Activated CD8-positive, alpha-beta memory T cell treated with anti-CD3 and anti-CD28 coated beads for 36 hours (primary cell): ENCODE data around the gene ARHGAP33. TPM values are rescaled to one million over a fixed set of nuclear protein-coding genes. Genes with fewer than 3 reads are reported as not detected.
"Not testable (repeated sequence)": the region's sequence is repeated elsewhere in the genome, so short reads cannot be mapped to it uniquely, and the experiment has no call there.

Source experiments
- CTCF ChIA-PET: fragments of 350-600 bp; sonication (Branson Sonifier 250); formaldehyde crosslinking; loops from one replicate; lab custom pipeline; 2021; ENCODE audit warnings: antibody characterized with exemption; lab: Charles Lee
- POLR2A ChIA-PET: fragments of 350-600 bp; sonication (Branson Sonifier 250); formaldehyde crosslinking; loops from one replicate; lab custom pipeline; 2021; ENCODE audit warnings: antibody characterized with exemption; lab: Charles Lee
- total RNA-seq, 2 experiments: library from RNA; stranded (reverse); gene quantifications; one replicate each; pipeline ENCODE4 v1.2.3, GENCODE V29; 2021

Gene ARHGAP33
- total RNA-seq, 2 experiments from 2014 or later: 12.0 to 16.5 TPM

DNA sequence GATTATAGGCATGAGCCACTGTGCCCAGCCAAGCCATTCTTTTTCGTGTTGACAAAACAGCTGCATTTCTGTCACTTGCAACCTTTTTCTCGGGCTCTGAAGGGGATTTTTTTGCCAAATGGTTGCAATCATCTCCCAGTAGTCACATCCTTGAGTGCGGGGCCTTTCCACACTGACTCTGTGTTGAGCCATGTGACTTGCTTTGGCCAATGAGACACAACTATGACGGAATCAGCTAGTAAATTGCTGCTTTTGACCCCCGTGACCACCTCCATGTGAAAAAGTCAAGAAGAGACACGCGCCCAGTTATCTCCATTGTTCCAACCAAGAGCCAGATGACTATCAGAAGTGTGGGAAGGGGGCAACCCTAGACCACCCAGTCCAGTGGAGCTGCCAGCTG lies 58.6 kb downstream of the ARHGAP33 start:
- POLR2A ChIA-PET: no interaction called here
- CTCF ChIA-PET: no interaction called here

DNA sequence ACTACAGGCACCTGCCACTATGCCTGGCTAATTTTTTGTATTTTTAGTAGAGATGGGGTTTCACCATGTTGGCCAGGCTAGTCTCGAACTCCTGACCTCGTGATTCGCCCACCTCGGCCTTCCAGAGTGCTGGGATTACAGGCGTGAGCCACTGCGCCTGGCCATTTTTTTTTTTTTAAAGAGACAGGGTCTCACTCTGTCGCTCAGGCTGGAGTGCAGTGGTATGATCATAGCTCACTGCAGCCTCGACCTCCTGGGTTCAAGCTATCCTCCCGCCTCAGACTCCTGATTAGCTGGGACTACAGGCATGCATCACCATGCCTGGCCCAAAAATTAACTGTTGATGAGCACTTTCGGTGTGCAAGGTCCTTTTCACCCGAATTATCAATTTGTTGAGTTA lies 60.7 kb downstream of the ARHGAP33 start:
- CTCF ChIA-PET, POLR2A ChIA-PET: not testable (repeated sequence)

Other genes with a start within 250 kb of the ARHGAP33 start
- gene SBSN, start 247.3 kb upstream of the ARHGAP33 start, total RNA-seq: not detected
- not detected for gene GAPDHS, start 242.1 kb upstream of the ARHGAP33 start, total RNA-seq
- 100 to 1,000 TPM; 106 to 110 TPM for gene TMEM147, start 229.9 kb upstream of the ARHGAP33 start, total RNA-seq
- gene ATP4A, start 211.9 kb upstream of the ARHGAP33 start, total RNA-seq: not detected
- not detected for gene PMIS2, start 189.4 kb upstream of the ARHGAP33 start, total RNA-seq
- gene HAUS5, start 162.8 kb upstream of the ARHGAP33 start, total RNA-seq: 10 to 100 TPM; 38.8 to 40.9 TPM
- 100 to 1,000 TPM; 102 to 104 TPM for gene RBM42, start 146.5 kb upstream of the ARHGAP33 start, total RNA-seq
- 1 to 10 TPM; 2.0 to 2.1 TPM for gene ETV2, start 133.8 kb upstream of the ARHGAP33 start, total RNA-seq
- 100 to 1,000 TPM; 426 to 431 TPM for gene COX6B1, start 127.2 kb upstream of the ARHGAP33 start, total RNA-seq
- gene UPK1A, start 109.0 kb upstream of the ARHGAP33 start, total RNA-seq: under 1 TPM; 0.23 to 0.38 TPM
- gene ZBTB32, start 71.0 kb upstream of the ARHGAP33 start, total RNA-seq: 100 to 1,000 TPM; 278 to 282 TPM
- gene KMT2B, start 57.6 kb upstream of the ARHGAP33 start, total RNA-seq: 10 to 100 TPM; 52.0 to 53.1 TPM
- gene IGFLR1, start 33.1 kb upstream of the ARHGAP33 start, total RNA-seq: 10 to 100 TPM; 82.6 to 85.6 TPM
- 10 to 100 TPM; 24.9 to 26.6 TPM for gene U2AF1L4, start 30.1 kb upstream of the ARHGAP33 start, total RNA-seq
- 10 to 100 TPM; 50.8 to 53.4 TPM for gene PSENEN, start 29.9 kb upstream of the ARHGAP33 start, total RNA-seq
- gene LIN37, start 27.0 kb upstream of the ARHGAP33 start, total RNA-seq: 10 to 100 TPM in 1 of 2 experiments, 1 to 10 TPM in 1; 7.3 to 10.5 TPM
- under 1 TPM in 1 of 2 experiments, not detected in 1; 0.21 TPM for gene HSPB6, start 18.5 kb upstream of the ARHGAP33 start, total RNA-seq
- gene PROSER3, start 17.4 kb upstream of the ARHGAP33 start, total RNA-seq: 10 to 100 TPM; 33.7 to 37.0 TPM
- gene PRODH2, start 37.3 kb downstream of the ARHGAP33 start, total RNA-seq: not detected
- not detected for gene NPHS1, start 76.9 kb downstream of the ARHGAP33 start, total RNA-seq
- 1 to 10 TPM; 1.0 TPM for gene KIRREL2, start 81.3 kb downstream of the ARHGAP33 start, total RNA-seq
- gene APLP1, start 93.0 kb downstream of the ARHGAP33 start, total RNA-seq: 1 to 10 TPM in 1 of 2 experiments, under 1 TPM in 1; 0.61 to 1.7 TPM
- gene NFKBID, start 125.0 kb downstream of the ARHGAP33 start, total RNA-seq: 10 to 100 TPM; 80.2 to 85.9 TPM
- gene HCST, start 127.0 kb downstream of the ARHGAP33 start, total RNA-seq: 10 to 100 TPM; 63.0 to 66.2 TPM
- not detected for gene TYROBP, start 132.7 kb downstream of the ARHGAP33 start, total RNA-seq
- gene LRFN3, start 160.8 kb downstream of the ARHGAP33 start, total RNA-seq: 10 to 100 TPM; 11.8 TPM
- 10 to 100 TPM; 22.6 to 26.0 TPM for gene SDHAF1, start 219.6 kb downstream of the ARHGAP33 start, total RNA-seq
- 1 to 10 TPM; 1.2 to 1.4 TPM for gene SYNE4, start 233.2 kb downstream of the ARHGAP33 start, total RNA-seq
- gene ALKBH6, start 238.6 kb downstream of the ARHGAP33 start, total RNA-seq: 10 to 100 TPM; 35.2 to 36.7 TPM